HepG2 (cell line): Measurements from ENCODE around the gene EBF4. TPM values are rescaled to one million over a fixed set of nuclear protein-coding genes. Genes with fewer than 3 reads are reported as not detected.
A peak's percentile ranks its signal among the peaks of the same experiment; 100 is the strongest.

Experiments used
- AHR ChIP-seq: IDR thresholded peaks from 2 replicates; pipeline ENCODE4 v1.6.1; 2018; ENCODE audit warnings: missing genetic modification reagents, missing compliant biosample characterization
- CAMTA2 ChIP-seq: sonication (generic); formaldehyde crosslinking; IDR thresholded peaks from 2 replicates; pipeline ENCODE4 v1.4.0; 2020; ENCODE audit warnings: mild to moderate bottlenecking, missing genetic modification reagents, borderline replicate concordance
- CEBPG ChIP-seq: IDR thresholded peaks from 2 replicates; pipeline ENCODE4 v1.6.1; 2016
- CREB3 ChIP-seq: sonication (generic); formaldehyde crosslinking; IDR thresholded peaks from 2 replicates; pipeline ENCODE4 v1.5.0; 2020; ENCODE audit warnings: missing genetic modification reagents
- HOXA5 ChIP-seq: sonication (generic); formaldehyde crosslinking; IDR thresholded peaks from 2 replicates; pipeline ENCODE4 v1.4.0; 2020; ENCODE audit warnings: missing genetic modification reagents
- KDM6A ChIP-seq: IDR thresholded peaks from 2 replicates; pipeline ENCODE4 v1.6.1; 2016; ENCODE audit warnings: low read depth
- LCORL ChIP-seq, 2 experiments: fragments of 450-650 bp in 1 of 2; sonication (generic) in 1 of 2; formaldehyde crosslinking in 1 of 2; IDR thresholded peaks; 2 replicates each; pipeline versions ENCODE4 v1.5.0 to v1.6.1; 2017 to 2020; ENCODE audit warnings: antibody characterized with exemption in 1 of 2, missing genetic modification reagents in 1 of 2
- MBD4 ChIP-seq: IDR thresholded peaks from 2 replicates; pipeline ENCODE4 v1.6.1; 2012; ENCODE audit warnings: low read length, inconsistent platforms, borderline replicate concordance
- MNT ChIP-seq: fragments of 450-650 bp; IDR thresholded peaks from 2 replicates; pipeline ENCODE4 v1.6.1; 2016
- MXD1 ChIP-seq: sonication (generic); formaldehyde crosslinking; IDR thresholded peaks from 2 replicates; pipeline ENCODE4 v1.4.0; 2020; ENCODE audit warnings: mild to moderate bottlenecking, missing genetic modification reagents
- POGK ChIP-seq: sonication (generic); formaldehyde crosslinking; conservative IDR thresholded peaks from 2 replicates; pipeline ENCODE4 v1.8.0; 2022; ENCODE audit warnings: mild to moderate bottlenecking, moderate library complexity, missing genetic modification reagents
- SMARCE1 ChIP-seq: fragments of 450-650 bp; IDR thresholded peaks from 2 replicates; pipeline ENCODE4 v1.6.1; 2017; ENCODE audit warnings: borderline replicate concordance
- SMC3 ChIP-seq: IDR thresholded peaks from 2 replicates; pipeline ENCODE4 v1.6.1; 2011; ENCODE audit warnings: low read length, improper control_type of control experiment
- TFE3 ChIP-seq: IDR thresholded peaks from 2 replicates; pipeline ENCODE4 v1.6.1; 2016
- THAP7 ChIP-seq: sonication (generic); formaldehyde crosslinking; IDR thresholded peaks from 2 replicates; pipeline ENCODE4 v1.8.1; 2023; ENCODE audit warnings: mild to moderate bottlenecking, missing genetic modification reagents
- TIGD3 ChIP-seq: sonication (generic); formaldehyde crosslinking; IDR thresholded peaks from 2 replicates; pipeline ENCODE4 v1.5.1; 2020; ENCODE audit warnings: mild to moderate bottlenecking, missing genetic modification reagents, borderline replicate concordance
- ZFP41 ChIP-seq: sonication (generic); formaldehyde crosslinking; IDR thresholded peaks from 2 replicates; pipeline ENCODE4 v1.4.0; 2020; ENCODE audit warnings: mild to moderate bottlenecking, missing genetic modification reagents, borderline replicate concordance
- ZFY ChIP-seq: sonication (generic); formaldehyde crosslinking; IDR thresholded peaks from 2 replicates; pipeline ENCODE4 v1.4.0; 2020; ENCODE audit warnings: missing genetic modification reagents
- ZNF501 ChIP-seq: sonication (generic); formaldehyde crosslinking; IDR thresholded peaks from 2 replicates; pipeline ENCODE4 v1.5.1; 2020; ENCODE audit warnings: mild to moderate bottlenecking, moderate library complexity, missing genetic modification reagents
- ZNF569 ChIP-seq: sonication (generic); formaldehyde crosslinking; IDR thresholded peaks from 2 replicates; pipeline ENCODE4 v1.5.0; 2020; ENCODE audit warnings: mild to moderate bottlenecking, missing genetic modification reagents, moderate library complexity, borderline replicate concordance
- polyA plus RNA-seq, 8 experiments: library from polyadenylated mRNA; depleted of rRNA in 3 of 8; stranded (reverse) in 7 of 8; unstranded in 1 of 8; fragments of >200 nt; fragmentation: Illumina TruSeq in 4 of 8; extraction: Trizol in 4 of 8; gene quantifications; 2 replicates each; pipeline versions ENCODE4 v1.2.1 to v1.2.3, GENCODE V29; 2011 to 2016; ENCODE audit warnings: low read depth in 4 of 8, missing spikeins in 1 of 8, mixed read lengths in 1 of 8; ENCODE audit not compliant: insufficient read depth in 1 of 8
- total RNA-seq, 5 experiments: library from RNA; depleted of rRNA; stranded (reverse); fragments of >200 nt; fragmentation: Illumina TruSeq; extraction: Trizol; gene quantifications; 2 replicates each; pipeline ENCODE4 v1.2.3, GENCODE V29; 2016; ENCODE audit warnings: low read depth in 1 of 5

Gene EBF4
- total and polyA plus RNA-seq, 2 of the 13 experiments (the other 11 are each of a cell fraction or from before 2014, with no cell fraction given): 0.84 to 2.2 TPM

- TF ChIP-seq POGK (CRISPR knock-in tag) (0 out of 2 replicates have a peak, but pooled peaks have one; percentile 43), TIGD3 (CRISPR knock-in tag) (0 out of 2 replicates have a peak, but pooled peaks have one; percentile 57), AHR (CRISPR knock-in tag) (no peak), MXD1 (CRISPR knock-in tag) (no peak), MBD4 (peak; percentile 24; the same call in 1 of the 2 replicates), ZNF569 (CRISPR knock-in tag) (no peak), MNT (no peak), CREB3 (no peak), CAMTA2 (CRISPR knock-in tag) (no peak), CEBPG (CRISPR knock-in tag) (no peak), HOXA5 (CRISPR knock-in tag) (no peak), ZFY (CRISPR knock-in tag) (no peak), SMARCE1 (no peak), ZFP41 (0 out of 2 replicates have a peak, but pooled peaks have one; percentile 50), LCORL (IDR thresholded peaks at IDR 0.05) (no peak), LCORL (CRISPR knock-in tag; IDR thresholded peaks at IDR 0.05) (no peak), THAP7 (CRISPR knock-in tag) (peak; percentile 36; the same call in 1 of the 2 replicates), ZNF501 (CRISPR knock-in tag) (peak; percentile 39; the same call in 1 of the 2 replicates), TFE3 (CRISPR knock-in tag) (no peak), KDM6A (CRISPR knock-in tag) (no peak), SMC3 (no peak)
Measured at GRCh38 chr20:2653556-2654383, 38.8 kb upstream of the EBF4 start (continued).
